ENCODE data around the gene ILF3.

The ILF3 gene

GRCh38 chr19:10653732-10654609, at the start of gene ILF3:
ILF3 (plus strand) TSS chr19:10654346; CDS start chr19:10670606, 16,260 bp downstream.
- peak; percentile 100 for DNase-seq

- DNase-seq, result no peak
Observed at GRCh38 chr19:10604460-10604980, 49.6 kb upstream of the ILF3 start.

- DNase-seq, result no peak
Observed at GRCh38 chr19:10611907-10612306, 42.2 kb upstream of the ILF3 start.

- peak; percentile 63 for DNase-seq
Observed at GRCh38 chr19:10612499-10613119, 41.5 kb upstream of the ILF3 start.

GRCh38 chr19:10615429-10616023, 38.6 kb upstream of the ILF3 start:
- DNase-seq, result no peak

- no peak for DNase-seq
Observed at GRCh38 chr19:10617409-10618121, 36.6 kb upstream of the ILF3 start.

- DNase-seq, result no peak
Observed at GRCh38 chr19:10618846-10619245, 35.3 kb upstream of the ILF3 start.

GRCh38 chr19:10620786-10621185, 33.4 kb upstream of the ILF3 start:
- DNase-seq, result no peak

GRCh38 chr19:10621966-10622365, 32.2 kb upstream of the ILF3 start:
- DNase-seq, result no peak

GRCh38 chr19:10624585-10624984, 29.6 kb upstream of the ILF3 start:
- no peak for DNase-seq

- DNase-seq, result peak; percentile 89
Observed at GRCh38 chr19:10625003-10625761, 29.0 kb upstream of the ILF3 start, which contains the start of gene SLC44A2. SLC44A2 (plus strand) TSS chr19:10625553; CDS start chr19:10625634, 81 bp downstream.

GRCh38 chr19:10625762-10626138, 28.4 kb upstream of the ILF3 start:
- DNase-seq, result no peak

GRCh38 chr19:10631874-10632273, 22.3 kb upstream of the ILF3 start:
- no peak for DNase-seq

GRCh38 chr19:10634430-10634829, 19.7 kb upstream of the ILF3 start:
- DNase-seq, result no peak

- DNase-seq, result no peak
Observed at GRCh38 chr19:10634963-10635362, 19.2 kb upstream of the ILF3 start.

- DNase-seq, result no peak
Observed at GRCh38 chr19:10636304-10636972, 17.7 kb upstream of the ILF3 start.

- no peak for DNase-seq
Observed at GRCh38 chr19:10637894-10638293, 16.3 kb upstream of the ILF3 start.

GRCh38 chr19:10639836-10640235, 14.3 kb upstream of the ILF3 start:
- DNase-seq, result no peak

- DNase-seq, result no peak
Observed at GRCh38 chr19:10640361-10640760, 13.8 kb upstream of the ILF3 start.

- no peak for DNase-seq
Observed at GRCh38 chr19:10641248-10641647, 12.9 kb upstream of the ILF3 start.

GRCh38 chr19:10642473-10643171, 11.5 kb upstream of the ILF3 start:
- DNase-seq, result peak; percentile 46

All from midbrain (tissue), 1 donor.